Fibroblast of lung (primary cell): ENCODE data around the gene RIOK1. TPM values are rescaled to one million over a fixed set of nuclear protein-coding genes. Genes with fewer than 3 reads are reported as not detected.

Source experiments
- DNase-seq, 2 donors: peaks; one replicate each; pipeline versions ENCODE4 v3.0.0 to v3.0.0-alpha.2; 2010; ENCODE audit warnings: low read depth in 2 of 2
- H2AFZ ChIP-seq: 2 replicates; pipeline ENCODE4 v1.5.1; 2012; ENCODE audit warnings: low read length, control low read depth, inconsistent platforms
- H3K27ac ChIP-seq: 2 replicates; pipeline ENCODE4 v1.5.1; 2011; ENCODE audit warnings: low read length, control low read depth; ENCODE audit not compliant: insufficient read depth
- H3K27me3 ChIP-seq: 2 replicates; pipeline ENCODE4 v1.5.1; 2011; ENCODE audit warnings: mild to moderate bottlenecking, low read length; ENCODE audit not compliant: control insufficient read depth, insufficient read depth
- H3K36me3 ChIP-seq: 2 replicates; pipeline ENCODE4 v1.5.1; 2011; ENCODE audit warnings: low read length; ENCODE audit not compliant: control insufficient read depth, insufficient read depth
- H3K4me1 ChIP-seq: 2 replicates; pipeline ENCODE4 v1.5.1; 2011; ENCODE audit warnings: low read length; ENCODE audit not compliant: control insufficient read depth, insufficient read depth; ENCODE audit errors: extremely low read depth
- H3K4me2 ChIP-seq: 2 replicates; pipeline ENCODE4 v1.5.1; 2011; ENCODE audit warnings: low read length, control low read depth; ENCODE audit not compliant: insufficient read depth; ENCODE audit errors: extremely low read depth
- H3K4me3 ChIP-seq, 4 experiments: fragments of 200-600 bp in 1 of 4; sonication (generic) in 1 of 4; replicated peaks in 1 of 4; 2 replicates each; pipeline ENCODE4 v1.5.1; 2011 to 2016; ENCODE audit warnings: low read length in 4 of 4, low read depth in 3 of 4, mild to moderate bottlenecking in 3 of 4, control low read depth in 2 of 4, inconsistent platforms in 1 of 4, mixed read lengths in 1 of 4; ENCODE audit not compliant: insufficient read depth in 1 of 4; ENCODE audit errors: control extremely low read depth in 1 of 4
- H3K79me2 ChIP-seq: 2 replicates; pipeline ENCODE4 v1.5.1; 2012; ENCODE audit warnings: mild to moderate bottlenecking, low read length, inconsistent platforms; ENCODE audit not compliant: control insufficient read depth, insufficient read depth
- H3K9ac ChIP-seq: 2 replicates; pipeline ENCODE4 v1.5.1; 2011; ENCODE audit warnings: mild to moderate bottlenecking, low read length, control low read depth; ENCODE audit not compliant: insufficient read depth
- H3K9me3 ChIP-seq: 2 replicates; pipeline ENCODE4 v1.5.1; 2012; ENCODE audit warnings: low read depth, low read length; ENCODE audit not compliant: control insufficient read depth, insufficient read depth
- H4K20me1 ChIP-seq: 2 replicates; pipeline ENCODE4 v1.5.1; 2011; ENCODE audit warnings: low read length; ENCODE audit not compliant: control insufficient read depth, insufficient read depth; ENCODE audit errors: extremely low read depth
- CTCF ChIP-seq, 2 donors: IDR thresholded peaks in 1 of 2; conservative IDR thresholded peaks in 1 of 2; 1 replicate in 1 of 2; 2 replicates in 1 of 2; pipeline ENCODE4 v1.5.1; 2011 to 2012; ENCODE audit warnings: low read length in 2 of 2, control low read depth in 1 of 2, inconsistent platforms in 1 of 2, low read depth in 1 of 2, mild to moderate bottlenecking in 1 of 2
- EZH2 ChIP-seq: IDR thresholded peaks from 2 replicates; pipeline ENCODE4 v1.5.1; 2012; ENCODE audit warnings: low read length, control low read depth, mild to moderate bottlenecking; ENCODE audit errors: missing control alignments
- polyA plus RNA-seq, 2 donors: library from polyadenylated mRNA; depleted of rRNA in 1 of 2; stranded (reverse) in 1 of 2; unstranded in 1 of 2; fragments of >200 nt; gene quantifications; 2 replicates each; pipeline ENCODE4 v1.2.1, GENCODE V29; 2011 to 2012; ENCODE audit warnings: missing spikeins in 1 of 2
- total RNA-seq: library from RNA; depleted of rRNA; stranded (reverse); fragments of >200 nt; gene quantifications from 2 replicates; pipeline ENCODE4 v1.2.1, GENCODE V29; 2014

Gene RIOK1
- total and polyA plus RNA-seq, 2 donors (not counting 1 experiment from before 2014, with no cell fraction given), result 11.9 to 28.7 TPM

- H3K4me3 ChIP-seq, result no peak overlapping the region
- H3K9me3 ChIP-seq, result no peaks in the 10 kb centered on the region
- H3K27ac ChIP-seq, result no peak overlapping the region
- H3K79me2 ChIP-seq, result no peaks in the 10 kb centered on the region
- H2AFZ ChIP-seq, result no peak overlapping the region
- no peaks in the 10 kb centered on the region for H3K36me3 ChIP-seq
- no peak overlapping the region for H3K9ac ChIP-seq
- H3K27me3 ChIP-seq, result no peaks in the 10 kb centered on the region
- H3K4me1 ChIP-seq, result no peaks in the 10 kb centered on the region
- no peak overlapping the region for H3K4me2 ChIP-seq
- no peaks in the 10 kb centered on the region for H4K20me1 ChIP-seq
- TF ChIP-seq EZH2, result no peak
- DNase-seq, result no peak
Observed at GRCh38 chr6:7438011-7438410, 48.4 kb downstream of the RIOK1 start.

- no peaks in the 10 kb centered on the region for H3K79me2 ChIP-seq
- TF ChIP-seq EZH2 (no peak), CTCF (conservative IDR thresholded peaks at IDR 0.05 in 1 of 2, IDR thresholded peaks at IDR 0.05 in 1 of 2; ENCODE audit: low read depth in 1 of 2, low read length in 2 of 2) (no peak)
Observed at GRCh38 chr6:7439228-7439627, 49.6 kb downstream of the RIOK1 start.

GRCh38 chr6:7440476-7440875 lies 50.9 kb downstream of the RIOK1 start:
- no peak overlapping the region for H3K27ac ChIP-seq
- no peaks in the 10 kb centered on the region for H3K36me3 ChIP-seq
- H3K79me2 ChIP-seq, result no peaks in the 10 kb centered on the region
- no peak overlapping the region for H2AFZ ChIP-seq
- H3K4me1 ChIP-seq, result no peaks in the 10 kb centered on the region
- no peak overlapping the region for H3K9ac ChIP-seq
- DNase-seq, result no peak
- H3K27me3 ChIP-seq, result no peaks in the 10 kb centered on the region
- no peak overlapping the region for H3K4me3 ChIP-seq
- no peaks in the 10 kb centered on the region for H3K9me3 ChIP-seq
- TF ChIP-seq CTCF (conservative IDR thresholded peaks at IDR 0.05 in 1 of 2, IDR thresholded peaks at IDR 0.05 in 1 of 2; ENCODE audit: low read depth in 1 of 2, low read length in 2 of 2) (no peak), EZH2 (no peak)
- no peaks in the 10 kb centered on the region for H4K20me1 ChIP-seq
- no peak overlapping the region for H3K4me2 ChIP-seq

More at GRCh38 chr6:7439228-7439627, 49.6 kb downstream of the RIOK1 start:
- H3K4me1 ChIP-seq, result no peaks in the 10 kb centered on the region
- H4K20me1 ChIP-seq, result no peaks in the 10 kb centered on the region
- no peaks in the 10 kb centered on the region for H3K9me3 ChIP-seq
- H3K27me3 ChIP-seq, result no peaks in the 10 kb centered on the region
- H3K9ac ChIP-seq, result no peak overlapping the region
- no peak for DNase-seq
- H2AFZ ChIP-seq, result no peak overlapping the region
- no peak overlapping the region for H3K4me2 ChIP-seq
- no peak overlapping the region for H3K27ac ChIP-seq
- no peak overlapping the region for H3K4me3 ChIP-seq
- H3K36me3 ChIP-seq, result no peaks in the 10 kb centered on the region
